Measurements from ENCODE around the gene GPR65.

The GPR65 gene

DNA sequence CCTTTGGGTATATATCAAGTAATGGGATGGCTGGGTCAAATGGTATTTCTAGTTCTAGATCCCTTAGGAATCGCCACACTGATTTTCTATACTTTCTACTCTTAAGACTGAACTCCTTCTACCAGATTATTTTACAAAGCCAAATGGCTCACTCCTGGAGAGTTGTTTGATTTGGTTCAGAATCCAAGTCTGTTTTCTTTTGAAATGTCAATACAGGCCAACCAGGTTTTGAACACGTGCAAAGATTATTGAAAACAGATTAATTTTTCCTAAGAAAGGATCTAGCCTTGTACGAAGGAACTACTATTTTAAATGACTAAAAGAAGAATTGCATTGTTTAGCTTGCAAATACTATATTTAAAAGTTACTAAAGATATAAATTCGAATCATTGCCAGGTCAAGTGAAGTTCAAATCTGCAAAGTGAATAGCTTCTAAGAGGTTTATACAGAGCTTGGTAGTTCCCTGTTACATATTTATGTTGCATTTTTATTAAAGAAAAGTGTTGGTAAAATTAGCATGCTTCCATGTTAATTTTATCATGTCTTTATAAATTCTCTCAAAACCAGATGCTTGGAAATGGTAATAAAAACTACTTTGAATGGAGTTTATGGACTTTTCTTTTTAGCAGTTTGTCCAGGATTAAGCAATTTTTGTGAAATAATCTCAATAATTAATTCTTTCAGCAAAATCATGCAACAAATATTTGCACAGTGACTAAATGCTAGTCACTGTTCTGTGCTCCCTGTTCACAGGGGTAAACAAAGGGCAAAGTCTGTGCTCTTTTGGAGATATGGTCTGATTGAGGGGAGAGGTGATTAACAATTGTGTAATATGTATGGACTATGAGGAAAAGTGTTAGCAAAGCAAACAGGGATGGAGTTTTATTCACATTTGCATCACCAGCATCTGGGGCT is 38.9 kb downstream of the GPR65 start:
- DNase-seq = no peak

DNA sequence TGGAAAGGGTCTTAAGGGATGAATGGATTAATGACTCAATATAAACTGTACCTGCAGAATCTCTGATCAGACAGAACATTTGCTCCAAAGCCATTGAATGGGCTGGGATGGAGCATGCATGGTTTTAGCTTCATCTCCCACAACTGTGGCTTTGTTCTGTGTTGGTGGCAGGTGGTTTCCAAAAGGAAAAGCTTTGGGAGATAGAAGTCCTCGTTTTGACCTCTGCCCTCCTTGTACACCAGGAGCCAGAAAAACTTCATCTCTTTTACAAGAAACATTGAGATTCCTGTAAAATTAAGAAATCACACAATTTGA is 39.5 kb downstream of the GPR65 start:
- DNase-seq = no peak

DNA sequence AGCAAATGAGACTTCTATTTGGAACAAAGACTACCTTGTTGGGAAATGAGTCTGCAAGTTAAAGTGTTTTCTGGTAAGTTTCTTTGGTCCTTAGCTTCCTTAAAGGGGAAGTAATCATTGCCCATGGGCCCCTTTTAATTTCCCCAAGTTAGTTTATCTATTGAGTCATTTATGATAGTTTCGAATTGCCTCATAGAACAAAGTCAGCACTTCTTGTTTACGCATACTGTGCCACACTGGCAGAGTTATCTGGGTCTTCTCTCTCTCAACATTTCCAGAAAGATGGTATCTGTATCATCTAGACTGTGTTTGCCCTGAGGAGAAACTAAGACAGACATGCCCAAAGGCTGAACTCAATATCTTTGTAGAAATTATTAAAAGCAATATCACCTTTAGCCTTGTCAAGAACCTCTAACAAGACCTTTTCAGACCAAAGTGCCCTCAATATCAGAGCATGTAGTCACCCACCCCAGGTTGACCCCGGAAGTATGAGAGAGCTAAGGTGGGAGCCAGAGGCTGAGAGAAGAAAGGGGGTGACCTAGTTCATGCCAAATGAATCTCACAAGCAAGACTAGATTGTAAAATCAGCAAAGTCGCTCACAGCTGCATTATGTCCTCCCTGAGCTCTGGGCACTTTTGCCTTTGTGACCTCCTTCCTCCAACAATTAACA is 40.0 kb downstream of the GPR65 start:
- DNase-seq = no peak

DNA sequence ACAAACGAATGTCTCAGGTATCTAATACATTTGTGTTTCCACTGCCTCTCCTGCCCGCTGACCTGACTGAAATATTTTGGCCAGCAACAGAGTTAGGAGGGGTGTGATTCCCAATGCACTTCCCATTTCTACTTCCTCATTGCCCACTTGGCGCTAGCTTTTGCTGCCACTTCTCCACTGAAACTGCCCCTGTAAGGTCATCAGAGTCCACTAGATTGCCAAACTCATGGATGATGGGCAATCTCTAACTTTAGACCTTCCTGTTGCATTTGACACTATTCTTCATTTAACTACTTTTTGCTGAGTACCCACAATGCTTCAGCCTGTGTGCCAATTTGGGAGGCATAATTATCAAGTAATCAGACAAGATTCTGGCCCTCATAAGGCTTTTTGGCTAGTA is 40.8 kb downstream of the GPR65 start:
- no peak for DNase-seq

- DNase-seq = no peak
Measured at GRCh38 chr14:88048351-88048750, 43.4 kb downstream of the GPR65 start.

- no peak for DNase-seq
Measured at GRCh38 chr14:88049266-88049665, 44.3 kb downstream of the GPR65 start.

GRCh38 chr14:88049936-88050335 is 45.0 kb downstream of the GPR65 start:
- no peak for DNase-seq

DNA sequence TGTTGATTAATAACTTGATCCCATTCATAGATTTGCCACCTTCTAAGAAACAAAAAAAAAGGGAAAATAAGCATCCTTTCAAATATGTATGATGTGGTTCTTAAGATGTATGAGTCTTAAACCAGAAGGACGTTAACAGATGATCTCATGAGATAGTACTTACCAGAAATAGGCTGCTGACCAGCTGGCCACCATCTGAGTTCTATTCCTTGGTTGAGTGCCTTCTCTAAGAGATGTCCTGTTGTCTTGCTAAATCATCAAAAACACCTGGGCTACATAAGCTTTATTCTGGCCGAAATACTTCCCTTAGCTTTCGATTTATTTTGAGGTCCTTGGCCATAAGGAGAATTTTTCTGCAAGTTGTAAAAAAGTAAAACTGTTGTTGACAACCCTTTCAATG is 55.6 kb downstream of the GPR65 start:
- no peak for DNase-seq

GRCh38 chr14:88063811-88064210 is 58.9 kb downstream of the GPR65 start:
- DNase-seq = no peak
